Measurements from ENCODE around the gene CYLD.

Gene CYLD

DNA sequence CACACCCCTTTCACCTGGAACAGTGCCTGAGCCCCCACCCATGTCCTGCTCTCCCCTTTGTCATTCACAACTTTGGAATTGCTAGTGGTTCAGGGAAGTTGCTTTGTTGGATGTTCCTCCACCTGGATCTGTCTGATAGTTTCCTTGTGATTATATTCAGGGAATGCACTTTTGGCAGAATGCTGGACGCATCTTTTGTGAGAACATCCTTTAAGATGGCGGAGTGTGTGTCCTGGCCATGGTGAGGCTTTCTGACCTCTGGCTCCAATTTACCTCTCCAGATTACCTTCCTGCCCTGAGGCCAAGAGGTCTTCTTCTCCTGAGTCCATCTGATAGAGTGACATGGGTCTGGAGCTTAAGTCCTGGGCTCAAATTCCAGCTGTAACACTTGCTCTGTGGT lies 104.6 kb downstream of the CYLD start:
- H3K36me3 ChIP-seq (ENCODE audit: insufficient read depth, low read length) = no peaks in the 10 kb centered on the region
- H3K4me3 ChIP-seq (ENCODE audit: low read depth, low read length, poor library complexity, severe bottlenecking) = no peak overlapping the region
- no peaks in the 10 kb centered on the region for H3K79me2 ChIP-seq (ENCODE audit: insufficient read depth, low read length)
- peaks cover 1% of the 10 kb centered on the region for H3K4me1 ChIP-seq (ENCODE audit: insufficient read depth, low read length, severe bottlenecking)
- H3F3A ChIP-seq (ENCODE audit: insufficient read depth, low read length) = no peaks in the 10 kb centered on the region
- H3K27me3 ChIP-seq (ENCODE audit: insufficient read depth, low read length) = 0 out of 2 replicates have a peak, but pooled peaks cover 4% of the 10 kb centered on the region
- H3K27ac ChIP-seq (ENCODE audit: low read depth, low read length, poor library complexity, severe bottlenecking) = no peak overlapping the region
- TF ChIP-seq, protein P1, sequence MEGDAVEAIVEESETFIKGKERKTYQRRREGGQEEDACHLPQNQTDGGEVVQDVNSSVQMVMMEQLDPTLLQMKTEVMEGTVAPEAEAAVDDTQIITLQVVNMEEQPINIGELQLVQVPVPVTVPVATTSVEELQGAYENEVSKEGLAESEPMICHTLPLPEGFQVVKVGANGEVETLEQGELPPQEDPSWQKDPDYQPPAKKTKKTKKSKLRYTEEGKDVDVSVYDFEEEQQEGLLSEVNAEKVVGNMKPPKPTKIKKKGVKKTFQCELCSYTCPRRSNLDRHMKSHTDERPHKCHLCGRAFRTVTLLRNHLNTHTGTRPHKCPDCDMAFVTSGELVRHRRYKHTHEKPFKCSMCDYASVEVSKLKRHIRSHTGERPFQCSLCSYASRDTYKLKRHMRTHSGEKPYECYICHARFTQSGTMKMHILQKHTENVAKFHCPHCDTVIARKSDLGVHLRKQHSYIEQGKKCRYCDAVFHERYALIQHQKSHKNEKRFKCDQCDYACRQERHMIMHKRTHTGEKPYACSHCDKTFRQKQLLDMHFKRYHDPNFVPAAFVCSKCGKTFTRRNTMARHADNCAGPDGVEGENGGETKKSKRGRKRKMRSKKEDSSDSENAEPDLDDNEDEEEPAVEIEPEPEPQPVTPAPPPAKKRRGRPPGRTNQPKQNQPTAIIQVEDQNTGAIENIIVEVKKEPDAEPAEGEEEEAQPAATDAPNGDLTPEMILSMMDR (IDR thresholded peaks at IDR 0.05; ENCODE audit: low read length) = no peak
- no peak for TF ChIP-seq EZH2 (IDR thresholded peaks at IDR 0.05; ENCODE audit: borderline replicate concordance, low read length)
- no peaks in the 10 kb centered on the region for H4K20me1 ChIP-seq (ENCODE audit: insufficient read depth, low read length)
- H2AFZ ChIP-seq (ENCODE audit: low read length) = no peak overlapping the region
- H3K9me2 ChIP-seq (ENCODE audit: low read depth, low read length) = no peaks in the 10 kb centered on the region
- H3K9me3 ChIP-seq (ENCODE audit: low read length) = no peaks in the 10 kb centered on the region
- H3K9ac ChIP-seq (ENCODE audit: low read length) = no peak overlapping the region
- no peak overlapping the region for H3K4me2 ChIP-seq (ENCODE audit: low read length)

DNA sequence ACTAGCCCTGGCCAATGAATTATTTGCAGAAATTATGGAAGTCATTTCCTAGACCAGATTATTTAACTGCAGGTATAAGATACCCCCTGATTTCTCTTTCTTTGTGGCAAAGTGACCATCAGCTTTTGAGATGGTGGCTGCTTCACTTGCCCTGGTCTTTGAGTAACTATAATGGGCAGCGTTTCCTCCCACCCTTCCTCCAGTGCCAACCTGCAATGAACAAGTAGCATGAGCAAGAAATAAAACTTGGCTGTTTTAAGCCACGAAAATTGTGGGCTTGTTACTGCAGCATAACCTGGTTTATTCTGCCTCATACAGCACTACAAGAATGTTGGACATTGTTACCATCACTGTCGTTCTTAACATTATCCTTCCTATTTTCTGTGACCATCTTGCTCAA lies 105.3 kb downstream of the CYLD start:
- H3K4me2 ChIP-seq (ENCODE audit: low read length) = no peak overlapping the region
- H3K4me3 ChIP-seq (ENCODE audit: low read depth, low read length, poor library complexity, severe bottlenecking) = no peak overlapping the region
- TF ChIP-seq EZH2 (IDR thresholded peaks at IDR 0.05; ENCODE audit: borderline replicate concordance, low read length) = no peak
- TF ChIP-seq, protein P1 (IDR thresholded peaks at IDR 0.05; ENCODE audit: low read length) = no peak
- no peaks in the 10 kb centered on the region for H3K9me3 ChIP-seq (ENCODE audit: low read length)
- H2AFZ ChIP-seq (ENCODE audit: low read length) = no peak overlapping the region
- no peaks in the 10 kb centered on the region for H3K4me1 ChIP-seq (ENCODE audit: insufficient read depth, low read length, severe bottlenecking)
- H3K27ac ChIP-seq (ENCODE audit: low read depth, low read length, poor library complexity, severe bottlenecking) = no peak overlapping the region
- no peak overlapping the region for H3K9ac ChIP-seq (ENCODE audit: low read length)
- H3K36me3 ChIP-seq (ENCODE audit: insufficient read depth, low read length) = no peaks in the 10 kb centered on the region
- H3K9me2 ChIP-seq (ENCODE audit: low read depth, low read length) = no peaks in the 10 kb centered on the region
- no peaks in the 10 kb centered on the region for H3F3A ChIP-seq (ENCODE audit: insufficient read depth, low read length)
- no peaks in the 10 kb centered on the region for H3K79me2 ChIP-seq (ENCODE audit: insufficient read depth, low read length)
- no peaks in the 10 kb centered on the region for H4K20me1 ChIP-seq (ENCODE audit: insufficient read depth, low read length)
- H3K27me3 ChIP-seq (ENCODE audit: insufficient read depth, low read length) = no peaks in the 10 kb centered on the region

DNA sequence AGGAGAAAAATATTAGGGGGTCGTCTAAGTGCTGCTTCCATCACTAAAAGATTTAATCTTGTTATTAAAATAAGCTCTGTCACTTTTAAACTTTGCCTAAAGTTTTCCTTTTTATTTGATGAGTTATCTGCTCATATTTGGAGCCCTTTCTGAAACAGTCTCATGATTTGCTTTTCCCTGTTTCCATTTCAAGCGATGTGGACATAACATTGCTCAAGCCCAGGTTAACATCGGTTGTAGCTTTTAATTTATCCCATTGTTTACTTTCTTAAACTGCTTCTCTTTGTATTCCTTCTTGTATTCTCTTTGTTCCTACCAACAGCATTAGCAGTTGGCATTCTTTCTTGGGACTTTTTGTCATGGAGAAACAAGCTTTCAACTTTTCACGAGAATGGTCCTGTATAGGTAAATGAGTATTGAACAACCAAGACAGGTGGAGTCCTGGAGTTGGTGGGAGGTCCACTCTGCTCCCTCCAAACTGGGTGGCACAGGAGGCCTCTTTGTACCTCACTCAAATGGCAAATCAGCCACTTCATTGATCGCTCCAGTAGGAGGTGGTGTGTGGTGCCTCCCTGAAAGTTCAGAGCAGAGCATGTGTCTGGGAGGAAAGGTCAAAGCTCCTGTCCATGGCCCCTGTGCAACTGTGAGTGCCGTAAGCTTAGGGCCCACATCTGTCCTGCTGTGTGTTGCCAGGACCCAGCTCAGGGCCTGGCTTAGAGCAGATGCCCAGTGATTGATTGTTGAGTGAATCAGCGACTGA lies 107.0 kb downstream of the CYLD start:
- Histone ChIP-seq H3F3A (ENCODE audit: insufficient read depth, low read length) (no peaks in the 10 kb centered on the region), H4K20me1 (ENCODE audit: insufficient read depth, low read length) (no peaks in the 10 kb centered on the region), H3K36me3 (ENCODE audit: insufficient read depth, low read length) (no peaks in the 10 kb centered on the region), H2AFZ (ENCODE audit: low read length) (no peak overlapping the region), H3K79me2 (ENCODE audit: insufficient read depth, low read length) (no peaks in the 10 kb centered on the region), H3K4me1 (ENCODE audit: insufficient read depth, low read length, severe bottlenecking) (no peaks in the 10 kb centered on the region), H3K4me3 (ENCODE audit: low read depth, low read length, poor library complexity, severe bottlenecking) (no peak overlapping the region), H3K27ac (ENCODE audit: low read depth, low read length, poor library complexity, severe bottlenecking) (no peak overlapping the region), H3K9me2 (ENCODE audit: low read depth, low read length) (no peaks in the 10 kb centered on the region), H3K4me2 (ENCODE audit: low read length) (no peak overlapping the region), H3K27me3 (ENCODE audit: insufficient read depth, low read length) (no peaks in the 10 kb centered on the region), H3K9me3 (ENCODE audit: low read length) (no peaks in the 10 kb centered on the region), H3K9ac (ENCODE audit: low read length) (no peak overlapping the region)
- TF ChIP-seq, protein P1 (IDR thresholded peaks at IDR 0.05; ENCODE audit: low read length) = no peak
- no peak for TF ChIP-seq EZH2 (IDR thresholded peaks at IDR 0.05; ENCODE audit: borderline replicate concordance, low read length)
